GM19240 (cell line): ENCODE measurements around the gene CRYGS.
"Not testable (repeated sequence)": the region's sequence is repeated elsewhere in the genome, so short reads cannot be mapped to it uniquely, and the experiment has no call there.

Experiments used
- DNase-seq: peaks from one replicate; pipeline ENCODE4 v3.0.0; 2011; ENCODE audit warnings: low spot score; ENCODE audit not compliant: insufficient read length

Gene CRYGS

DNA sequence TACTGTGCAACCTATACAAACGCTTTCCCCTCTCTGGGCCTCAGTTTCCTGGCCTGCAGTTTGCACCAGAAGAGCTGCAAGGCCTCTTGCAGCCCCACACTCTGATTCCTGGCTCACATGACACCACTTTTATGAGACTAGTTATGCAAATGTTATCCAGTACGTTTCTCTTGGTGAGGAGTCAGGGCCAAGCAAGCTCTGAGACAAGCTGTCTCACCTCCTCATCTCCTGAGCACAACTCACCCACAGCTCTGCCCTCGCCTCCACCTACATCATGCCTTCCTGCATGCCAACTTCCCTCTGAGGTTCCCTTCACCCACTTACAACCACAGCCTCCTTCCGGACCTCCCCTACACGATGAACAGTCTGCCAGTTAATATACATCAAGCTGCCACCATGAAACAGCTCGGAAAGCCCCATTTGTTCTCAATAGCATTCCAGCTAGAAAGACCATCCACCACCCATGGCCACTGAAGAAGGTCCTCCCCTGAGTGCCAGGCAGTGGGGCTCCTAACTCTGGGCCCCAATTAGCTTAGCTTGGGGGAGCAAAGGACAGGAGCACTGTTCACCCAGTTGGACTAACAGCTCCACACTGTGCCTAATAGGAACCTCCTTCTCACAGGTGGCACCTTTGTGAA is 25.0 kb downstream of the CRYGS start:
- no peak for DNase-seq

DNA sequence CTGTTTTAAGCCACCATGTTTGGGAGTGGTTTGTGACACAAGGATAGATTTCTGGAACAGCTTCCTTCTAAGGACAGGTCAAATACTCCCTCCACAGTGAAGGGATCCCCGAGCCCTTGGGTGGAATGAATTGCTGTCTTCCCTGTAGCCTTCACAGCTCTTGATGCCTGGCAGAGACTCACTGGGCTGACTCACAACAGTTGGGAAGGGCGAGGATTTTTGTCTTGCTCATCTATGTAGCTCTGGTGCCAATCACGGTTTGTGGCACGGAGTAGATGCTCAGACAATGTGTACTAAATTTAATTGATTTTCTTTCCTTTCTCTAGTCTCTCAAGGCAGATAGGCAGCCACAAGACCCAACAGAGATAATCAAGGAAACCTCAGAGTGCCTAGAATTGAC is 27.0 kb downstream of the CRYGS start:
- DNase-seq: no peak

DNA sequence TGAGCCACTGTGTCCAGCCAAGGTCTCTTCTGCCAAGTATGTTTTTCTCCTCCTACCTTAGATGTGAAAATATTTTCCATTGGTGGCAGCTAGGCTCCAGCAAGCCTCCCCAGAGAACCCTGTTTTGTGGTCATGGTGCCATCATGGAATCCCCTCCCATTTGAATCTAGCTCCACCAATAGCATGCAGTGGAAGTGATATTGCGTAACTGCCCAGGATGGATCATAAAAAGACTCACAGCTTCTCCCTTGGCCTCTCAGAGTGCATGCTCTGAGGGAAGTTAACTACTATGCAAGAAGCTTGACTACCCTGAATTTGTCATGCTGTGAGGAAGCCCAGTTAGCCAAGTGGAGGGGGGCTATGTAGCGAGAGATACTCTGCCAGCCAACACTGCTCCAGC is 27.5 kb downstream of the CRYGS start:
- DNase-seq: no peak

- no peak for DNase-seq
Observed at GRCh38 chr3:186515125-186515524, 29.1 kb downstream of the CRYGS start.

GRCh38 chr3:186514296-186515002 is 29.7 kb downstream of the CRYGS start:
- DNase-seq: no peak

DNA sequence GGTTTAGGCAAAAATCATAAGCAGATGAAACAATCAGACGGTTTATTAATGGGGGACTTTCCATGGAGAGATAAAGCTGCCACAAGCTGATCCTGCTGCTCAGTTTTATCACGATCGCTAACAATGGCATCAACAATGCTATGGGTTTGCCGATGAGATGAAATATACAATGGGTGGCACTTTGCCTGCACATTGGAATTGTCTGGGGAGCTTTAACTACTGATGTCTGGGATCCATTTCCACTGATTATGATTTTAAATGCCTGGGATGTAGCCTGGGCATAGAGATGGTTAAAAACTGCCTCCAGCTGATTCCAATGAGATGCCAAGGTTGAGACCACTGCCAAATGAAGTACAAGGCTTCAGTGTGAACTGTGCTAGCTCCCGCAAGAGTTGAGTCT is 30.8 kb downstream of the CRYGS start:
- no peak for DNase-seq

GRCh38 chr3:186512570-186513302 is 31.4 kb downstream of the CRYGS start:
- DNase-seq: no peak

DNA sequence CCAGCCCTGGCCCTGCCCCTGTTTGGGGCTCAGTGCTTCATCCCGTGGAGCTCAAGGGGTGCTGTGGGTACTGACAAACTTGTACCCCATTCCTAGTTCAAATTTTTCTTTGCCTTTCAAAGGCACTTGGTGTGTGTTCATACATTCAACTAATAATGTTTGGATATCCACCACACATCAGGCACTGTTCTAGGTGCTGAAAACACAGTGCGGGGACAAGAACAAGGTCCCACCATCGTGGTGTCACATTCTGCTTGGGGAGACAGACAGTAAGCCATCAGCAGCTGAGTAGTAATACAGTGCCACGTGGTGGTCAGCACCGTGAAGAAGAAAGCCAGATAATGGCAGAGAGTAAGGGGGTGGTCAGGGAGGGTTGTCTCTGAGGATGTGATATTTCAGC is 32.5 kb downstream of the CRYGS start:
- no peak for DNase-seq

GRCh38 chr3:186511245-186511644 is 32.9 kb downstream of the CRYGS start:
- DNase-seq: no peak

- DNase-seq: no peak
Observed at GRCh38 chr3:186510374-186511079, 33.7 kb downstream of the CRYGS start.

GRCh38 chr3:186509423-186509822 is 34.8 kb downstream of the CRYGS start:
- DNase-seq: no peak

DNA sequence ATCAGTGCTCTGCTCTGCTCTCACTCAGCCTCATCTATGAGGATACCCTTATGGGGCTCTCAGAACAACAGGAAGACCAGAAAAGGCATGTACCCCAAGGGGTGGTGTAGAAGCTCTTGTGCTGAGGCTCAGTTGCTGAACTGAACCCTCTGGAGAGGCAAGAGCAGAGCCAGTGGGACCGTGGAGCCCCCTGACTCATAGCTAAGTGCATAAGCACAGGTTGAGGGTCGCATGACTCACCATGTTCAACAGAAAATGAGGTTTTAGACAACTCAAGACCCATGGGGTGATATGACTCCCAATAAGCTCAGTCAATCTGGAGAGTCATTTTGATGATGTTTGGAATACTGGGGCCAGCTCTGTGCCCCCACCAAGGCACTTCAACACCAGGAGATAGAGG is 37.3 kb downstream of the CRYGS start:
- no peak for DNase-seq

GRCh38 chr3:186506191-186506739 is 37.9 kb downstream of the CRYGS start:
- no peak for DNase-seq

- no peak for DNase-seq
Observed at GRCh38 chr3:186502966-186503712, 41.0 kb downstream of the CRYGS start.

DNA sequence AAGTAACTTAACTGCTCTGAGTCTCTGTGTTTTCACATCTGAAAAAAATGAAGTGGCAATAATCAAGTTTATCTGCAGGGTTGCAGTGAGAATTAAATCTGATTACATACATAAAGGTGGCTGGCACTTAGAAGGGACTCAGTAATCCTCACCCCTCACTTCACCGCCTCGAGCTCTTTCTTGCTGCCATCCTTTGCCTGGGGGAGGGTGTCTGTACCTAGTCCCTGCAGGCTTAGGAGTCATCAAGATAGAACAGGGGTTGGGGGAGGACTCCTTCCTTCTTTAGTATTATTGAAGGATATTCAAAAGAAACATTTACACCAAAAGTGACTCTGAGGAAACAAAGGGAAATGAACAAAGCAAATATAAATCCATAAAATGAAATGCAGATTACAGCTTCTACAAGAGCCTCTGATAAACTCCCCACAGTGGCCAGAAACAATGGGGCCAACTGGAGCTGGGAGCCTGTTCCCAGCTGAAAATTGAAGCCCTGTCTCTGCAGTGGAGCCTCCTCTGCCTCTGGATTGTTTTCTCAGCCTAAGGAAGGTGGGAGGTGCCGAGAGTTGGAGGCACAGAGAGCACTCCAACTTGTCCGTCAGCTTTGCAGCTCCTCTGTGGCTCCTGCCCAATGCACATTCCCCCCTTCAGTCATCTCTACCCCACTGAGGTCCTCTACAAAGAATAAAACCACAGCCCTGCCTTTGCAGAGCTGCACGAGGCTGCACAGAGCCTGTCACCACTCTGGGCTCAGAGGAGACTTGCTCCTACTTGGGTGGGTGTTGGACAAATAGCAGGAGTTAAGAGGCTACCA is 41.8 kb downstream of the CRYGS start:
- DNase-seq: no peak

DNA sequence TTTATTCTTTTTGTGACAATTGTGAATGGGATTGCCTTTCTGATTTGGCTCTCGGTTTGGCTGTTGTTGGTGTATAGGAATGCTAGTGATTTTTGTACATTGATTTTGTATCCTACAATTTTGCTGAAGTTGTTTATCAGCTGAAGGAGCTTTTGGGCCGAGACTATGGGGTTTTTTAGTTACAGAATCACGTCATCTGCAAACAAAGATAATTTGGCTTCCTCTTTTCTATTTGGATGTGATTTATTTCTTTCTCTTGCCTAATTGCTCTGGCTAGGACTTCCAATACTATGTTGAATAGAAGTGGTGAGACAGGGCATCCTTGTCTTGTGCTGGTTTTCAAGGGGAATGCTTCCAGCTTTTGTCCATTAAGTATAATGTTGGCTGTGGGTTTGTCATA is 44.2 kb downstream of the CRYGS start:
- DNase-seq: not testable (repeated sequence)

DNA sequence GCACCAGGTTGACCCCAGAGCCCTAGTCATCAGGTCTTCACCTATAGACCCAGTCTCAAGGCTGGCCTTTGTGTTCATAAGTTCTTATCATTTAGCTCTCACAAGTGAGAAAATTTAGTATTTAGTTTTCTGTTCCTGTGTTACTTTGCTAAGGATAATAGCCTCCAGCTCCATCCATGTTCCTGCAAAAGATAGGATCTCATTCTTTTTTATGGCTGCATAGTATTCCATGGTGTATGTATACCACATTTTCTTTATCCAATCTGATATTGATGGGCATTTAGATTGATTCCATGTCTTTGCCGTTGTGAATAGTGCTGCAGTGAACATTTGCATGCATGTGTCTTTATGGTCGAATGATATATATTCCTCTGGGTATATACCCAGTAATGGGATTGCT is 46.2 kb downstream of the CRYGS start:
- DNase-seq: not testable (repeated sequence)

DNA sequence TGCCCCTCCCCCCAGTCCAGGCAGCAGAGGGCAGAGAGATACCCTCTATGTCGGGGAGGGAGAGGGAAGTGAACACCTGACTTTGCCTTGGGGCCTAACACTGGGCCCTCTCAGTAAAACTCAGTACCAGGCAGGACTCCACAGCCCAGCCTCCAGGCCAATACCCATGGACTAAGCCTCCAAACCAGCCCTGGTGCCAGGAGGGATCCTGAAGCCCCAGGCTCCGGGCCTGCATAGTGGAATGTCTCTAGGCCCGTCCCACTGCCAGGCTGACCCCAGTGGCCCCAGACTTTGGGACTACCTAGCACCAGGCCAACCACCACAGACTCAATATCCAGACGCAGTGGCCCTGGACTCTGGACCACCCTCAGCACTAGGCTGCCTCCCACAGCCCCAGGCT is 46.6 kb downstream of the CRYGS start:
- DNase-seq: no peak

DNA sequence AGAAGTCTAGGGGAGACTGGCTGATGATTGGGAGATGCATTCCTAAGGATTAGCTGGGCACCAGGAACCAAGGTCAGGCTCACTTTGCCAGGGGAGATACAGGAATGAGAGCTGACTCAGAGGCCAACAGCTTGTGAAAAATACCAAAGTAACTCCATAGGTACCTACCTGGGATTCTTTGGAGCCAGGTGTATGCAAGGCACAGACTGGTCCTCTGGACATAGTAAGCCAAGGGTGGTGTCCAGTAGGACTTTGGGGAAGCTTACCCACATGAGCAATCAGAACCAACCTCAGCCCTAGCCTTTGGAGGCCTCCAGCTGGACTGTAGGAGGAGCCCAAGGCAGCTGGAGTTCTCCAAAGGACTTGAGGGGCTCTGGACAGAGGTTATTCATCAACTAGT is 47.5 kb downstream of the CRYGS start:
- DNase-seq: no peak

GRCh38 chr3:186496016-186496415 is 48.2 kb downstream of the CRYGS start:
- no peak for DNase-seq
